ENCODE measurements around the gene ACTR2. TPM values are rescaled to one million over a fixed set of nuclear protein-coding genes. Genes with fewer than 3 reads are reported as not detected.
"Not testable (repeated sequence)": the region's sequence is repeated elsewhere in the genome, so short reads cannot be mapped to it uniquely, and the experiment has no call there.

The ACTR2 gene
- total RNA-seq, 1 donor from 2014 or later, result 236 TPM

GRCh38 chr2:65214843-65215242, 12.8 kb upstream of the ACTR2 start:
- no peaks in the 10 kb centered on the region for H3K36me3 ChIP-seq
- ATAC-seq (no peak), DNase-seq (no peak)
- H3K27ac ChIP-seq, result no peak overlapping the region
- no peaks in the 10 kb centered on the region for H3K27me3 ChIP-seq
- no peaks in the 10 kb centered on the region for H3K4me1 ChIP-seq
- H3K9me3 ChIP-seq, result no peaks in the 10 kb centered on the region
- intact Hi-C loops (cut with DNase I), result no loop called here
- TF ChIP-seq CTCF (IDR thresholded peaks at IDR 0.05), result no peak
- no peak overlapping the region for H3K4me3 ChIP-seq

GRCh38 chr2:65215946-65216345, 11.7 kb upstream of the ACTR2 start:
- Histone ChIP-seq H3K4me3 (no peak overlapping the region), H3K4me1 (no peaks in the 10 kb centered on the region), H3K27me3 (no peaks in the 10 kb centered on the region), H3K36me3 (no peaks in the 10 kb centered on the region), H3K27ac (no peak overlapping the region), H3K9me3 (no peaks in the 10 kb centered on the region)
- DNase-seq, result no peak
- no peak for ATAC-seq
- intact Hi-C loops (cut with DNase I), result no loop called here
- TF ChIP-seq CTCF (IDR thresholded peaks at IDR 0.05), result no peak

GRCh38 chr2:65220432-65221131, 7.0 kb upstream of the ACTR2 start:
- ATAC-seq (no peak), DNase-seq (no peak)
- H3K27me3 ChIP-seq, result no peaks in the 10 kb centered on the region
- no peaks in the 10 kb centered on the region for H3K9me3 ChIP-seq
- H3K4me1 ChIP-seq, result no peaks in the 10 kb centered on the region
- no peak for TF ChIP-seq CTCF (IDR thresholded peaks at IDR 0.05)
- intact Hi-C loops (cut with DNase I), result no loop called here
- no peak overlapping the region for H3K27ac ChIP-seq
- H3K36me3 ChIP-seq, result no peaks in the 10 kb centered on the region
- no peak overlapping the region for H3K4me3 ChIP-seq

GRCh38 chr2:65221275-65221674, 6.4 kb upstream of the ACTR2 start:
- H3K4me3 ChIP-seq; H3K36me3 ChIP-seq; DNase-seq; ATAC-seq; H3K9me3 ChIP-seq; intact Hi-C loops (cut with DNase I); H3K27ac ChIP-seq; H3K27me3 ChIP-seq; H3K4me1 ChIP-seq: not testable (repeated sequence)

GRCh38 chr2:65227020-65227455, 593 bp upstream of the ACTR2 start:
- peaks cover 34% of the 10 kb centered on the region for H3K4me1 ChIP-seq
- DNase-seq, result peak; percentile 75
- H3K9me3 ChIP-seq, result no peaks in the 10 kb centered on the region
- H3K36me3 ChIP-seq, result no peaks in the 10 kb centered on the region
- no peak for TF ChIP-seq CTCF (IDR thresholded peaks at IDR 0.05)
- H3K27me3 ChIP-seq, result no peaks in the 10 kb centered on the region
- peak; percentile 39 for ATAC-seq
- intact Hi-C loops (cut with DNase I), result no loop called here
- H3K4me3 ChIP-seq, result peak overlapping the region; percentile 87
- peak overlapping the region; percentile 97 for H3K27ac ChIP-seq

- no peak for TF ChIP-seq CTCF (IDR thresholded peaks at IDR 0.05)
- H3K9me3 ChIP-seq, result no peaks in the 10 kb centered on the region
- intact Hi-C loops (cut with DNase I), result no loop called here
- no peak for DNase-seq
- no peaks in the 10 kb centered on the region for H3K36me3 ChIP-seq
- H3K4me3 ChIP-seq, result peak overlapping the region; percentile 87
- ATAC-seq, result peak; percentile 57
- no peaks in the 10 kb centered on the region for H3K27me3 ChIP-seq
- H3K4me1 ChIP-seq, result peaks cover 47% of the 10 kb centered on the region
- H3K27ac ChIP-seq, result peak overlapping the region; percentile 97
Measured at GRCh38 chr2:65228263-65228750, 676 bp downstream of the ACTR2 start.
